Heart right ventricle (tissue), 16 donors: Measurements from ENCODE around the gene TMEM200C. TPM values are rescaled to one million over a fixed set of nuclear protein-coding genes. Genes with fewer than 3 reads are reported as not detected.

ENCODE experiments used
- ATAC-seq, 8 donors: fragments of 200-7000 bp; cut with Tn5 transposase; one replicate each; pipeline ENCODE4 v1.9.1; 2020; ENCODE audit warnings: mild to moderate bottlenecking in 8 of 8, moderate library complexity in 8 of 8, moderate number of reproducible peaks in 1 of 8
- DNase-seq, 2 donors: peaks; one replicate each; pipeline ENCODE4 v3.0.0-alpha.2; 2020
- H3K27ac ChIP-seq, 10 donors: fragments of 200-600 bp; sonication (generic) in 2 of 10; one replicate each; pipeline versions ENCODE4 v1.5.0 to v1.8.0; 2020 to 2022; ENCODE audit warnings: mild to moderate bottlenecking in 3 of 10
- H3K27me3 ChIP-seq, 7 donors: fragments of 200-600 bp; one replicate each; pipeline ENCODE4 v1.8.0; 2021 to 2022; ENCODE audit warnings: mild to moderate bottlenecking in 2 of 7
- H3K36me3 ChIP-seq, 9 donors: fragments of 200-600 bp; sonication (generic) in 1 of 9; one replicate each; pipeline versions ENCODE4 v1.5.0 to v1.8.0; 2020 to 2022; ENCODE audit warnings: mild to moderate bottlenecking in 2 of 9
- H3K4me1 ChIP-seq, 9 donors: fragments of 200-600 bp; sonication (generic) in 1 of 9; one replicate each; pipeline versions ENCODE4 v1.5.0 to v1.8.0; 2020 to 2022; ENCODE audit warnings: mild to moderate bottlenecking in 4 of 9
- H3K4me3 ChIP-seq, 10 donors: fragments of 200-600 bp; sonication (generic) in 2 of 10; one replicate each; pipeline versions ENCODE4 v1.5.0 to v1.8.0; 2020 to 2022; ENCODE audit warnings: mild to moderate bottlenecking in 7 of 10, moderate library complexity in 2 of 10
- H3K9me3 ChIP-seq, 11 donors: fragments of 200-600 bp in 10 of 11; sonication (generic) in 2 of 11; one replicate each; pipeline versions ENCODE4 v1.5.0 to v1.8.0; 2013 to 2022; ENCODE audit warnings: mild to moderate bottlenecking in 2 of 11, control low read depth in 1 of 11, moderate library complexity in 1 of 11
- CTCF ChIP-seq, 9 donors: fragments of 200-600 bp; sonication (generic) in 2 of 9; IDR thresholded peaks; one replicate each; pipeline versions ENCODE4 v1.5.0 to v1.8.0; 2021 to 2022; ENCODE audit warnings: antibody characterized with exemption in 9 of 9, mild to moderate bottlenecking in 5 of 9, moderate library complexity in 1 of 9
- WGBS, 2 donors: extraction: QIAGEN DNeasy Blood & Tissue Kit; methylation state at CpG; one replicate each; pipeline ENCODE4 v1.1.7; 2013; ENCODE audit warnings: inconsistent platforms in 1 of 2; 5-methylcytosine and 5-hydroxymethylcytosine counted together
- intact Hi-C, 10 donors: fragments of 100-400 bp; cut with DNase I; formaldehyde crosslinking; loops; one replicate each; pipeline versions ENCODE4 v1.11.1 to v1.14.2; 2022
- polyA plus RNA-seq, 2 donors: library from polyadenylated mRNA; stranded (reverse); fragments of 200-250 nt; gene quantifications; one replicate each; pipeline ENCODE4 v1.2.3, GENCODE V29; 2013
- total RNA-seq, 10 donors: library from RNA; stranded (reverse); fragmentation: NEBNext Ultra II Directional in 3 of 10; extraction: Animal tissue kit (Norgen Biotek cat#: 25700) in 3 of 10; gene quantifications; one replicate each; pipeline versions ENCODE4 v1.2.1 to v1.2.4, GENCODE V29; 2021 to 2023
- donor health status: Arrhythmogenic right ventricular cardiomyopathy.
- donor health status: ischemic (EF 13 %, LVEDD 7.1; RV severe dilation, severe dysfunction).
- donor health status: healthy with polysubstance abuse.
- donor health status: DM: no; HTN: yes; CAD: no.
- donor health status: DM: no; HTN: no; CAD: no.
- donor health status: ischemic (EF 25% LVEDD 6.9; RV normal size, moderate dysfunction).
- donor health status: ischemic (EF 25% LVEDD 5.7; RV mildly dilated, moderate dysfunction).
- donor health status: healthy.
- donor health status: DM: yes; HTN: yes; CAD: no.
- donor health status: Ischemic cardiomyopathy.
- donor health status: ischemic (EF 35%, LVEDD 5.7; RV mildly dilated, moderate dysfunction).
- donor health status: nonischemic (EF 11% LVEDD 7.7; RV severe dilation, severe dysfunction).
- donor health status: DM: yes; HTN: yes; CAD: no.
- donor health status: PGD.
- donor health status: ischemic (EF 29% LVEDD 5.4; RV normal size, mild dysfunction).
- donor health status: nonischemic (EF 23%, LVEDD 6.1; RV moderate dilation, normal function).

Gene TMEM200C
- total and polyA plus RNA-seq, 12 donors: 0.04 to 1.7 (median 0.33) TPM

GRCh38 chr18:5876891-5877290 is 18.4 kb downstream of the TMEM200C start:
- no peak for ATAC-seq
- no peak for TF ChIP-seq CTCF (IDR thresholded peaks at IDR 0.05)
- H3K36me3 ChIP-seq: no peaks in the 10 kb centered on the region
- no peak overlapping the region for H3K4me3 ChIP-seq
- H3K27me3 ChIP-seq: peaks cover 0 to 57% (median 25%) of the 10 kb centered on the region in 7 donors
- no peaks in the 10 kb centered on the region for H3K4me1 ChIP-seq
- no peak for DNase-seq
- no peaks in the 10 kb centered on the region for H3K9me3 ChIP-seq
- no peak overlapping the region for H3K27ac ChIP-seq
- intact Hi-C loops: loop anchor here in 8 of 10 donors (5.0 to 10.0 kb wide), 10 partner anchors 340 to 1298 kb away; no protein-coding TSS in a partner anchor

DNA sequence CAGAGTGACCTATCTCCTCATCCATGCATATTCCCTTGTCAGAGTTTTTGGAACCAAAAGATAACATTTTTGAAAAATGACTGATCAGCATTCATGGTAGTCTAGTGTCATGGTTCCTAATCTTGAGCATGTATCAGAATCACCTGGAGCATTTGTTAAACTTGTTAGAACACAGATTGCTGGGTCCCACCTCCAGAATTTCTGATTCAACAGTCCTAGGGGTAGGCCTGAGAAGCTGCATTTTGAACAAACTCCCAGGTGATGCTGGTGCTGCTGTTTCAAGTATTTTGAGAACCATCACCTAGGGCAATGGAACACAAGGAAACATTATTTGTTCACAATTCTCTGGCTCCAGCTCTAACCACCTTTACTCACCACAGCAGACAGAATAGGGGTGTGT is 21.0 kb downstream of the TMEM200C start:
- no peaks in the 10 kb centered on the region for H3K36me3 ChIP-seq

DNA sequence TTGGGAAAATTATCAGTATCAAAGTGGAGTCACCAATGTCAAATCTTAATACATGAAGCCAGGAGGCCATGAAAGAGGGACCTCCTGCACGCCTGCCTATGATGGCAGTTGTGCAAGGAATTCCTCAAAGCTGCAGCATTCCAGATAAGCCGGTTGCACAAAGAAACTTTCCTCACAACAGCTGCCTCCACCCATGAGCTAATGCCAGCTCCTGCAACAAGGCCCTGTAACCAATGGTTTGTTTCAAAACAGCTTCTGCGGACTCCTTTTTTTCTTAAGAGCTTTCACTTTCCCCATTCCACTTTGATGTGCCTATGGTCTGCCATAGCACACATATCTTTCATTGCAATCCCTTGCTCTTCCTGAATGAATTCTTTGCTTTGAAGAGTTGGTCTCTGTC is 22.4 kb downstream of the TMEM200C start:
- no peak for DNase-seq
- intact Hi-C loops: loop anchor here in 5 of 10 donors (5.0 to 10.0 kb wide), 6 partner anchors 352 to 1302 kb away; no protein-coding TSS in a partner anchor
- Histone ChIP-seq H3K27me3 (peaks cover 0 to 50% (median 17%) of the 10 kb centered on the region in 7 donors), H3K4me3 (no peak overlapping the region), H3K9me3 (no peaks in the 10 kb centered on the region), H3K27ac (no peak overlapping the region), H3K36me3 (no peaks in the 10 kb centered on the region), H3K4me1 (no peaks in the 10 kb centered on the region)
- WGBS, 2 donors: 50 to 51% methylated on average over 3 of the region's 3 CpGs
- no peak for TF ChIP-seq CTCF (IDR thresholded peaks at IDR 0.05)
- no peak for ATAC-seq

More for the DNA sequence above, 21.0 kb downstream of the TMEM200C start:
- Histone ChIP-seq H3K4me3 (no peak overlapping the region), H3K9me3 (no peaks in the 10 kb centered on the region), H3K27me3 (peaks cover 0 to 61% (median 20%) of the 10 kb centered on the region in 7 donors), H3K4me1 (no peaks in the 10 kb centered on the region), H3K27ac (no peak overlapping the region)
- DNase-seq: no peak
- no peak for ATAC-seq
- no peak for TF ChIP-seq CTCF (IDR thresholded peaks at IDR 0.05)
- intact Hi-C loops: loop anchor here in 6 of 10 donors (2.0 to 10.0 kb wide), 7 partner anchors 344 to 1300 kb away; no protein-coding TSS in a partner anchor

- intact Hi-C loops: loop anchor here in 5 of 10 donors (5.0 to 10.0 kb wide), 6 partner anchors 353 to 1303 kb away; no protein-coding TSS in a partner anchor
- Histone ChIP-seq H3K9me3 (no peaks in the 10 kb centered on the region), H3K36me3 (no peaks in the 10 kb centered on the region), H3K4me1 (no peaks in the 10 kb centered on the region), H3K27me3 (peaks cover 0 to 37% (median 9%) of the 10 kb centered on the region in 7 donors), H3K4me3 (no peak overlapping the region), H3K27ac (no peak overlapping the region)
- DNase-seq: no peak
- no peak for TF ChIP-seq CTCF (IDR thresholded peaks at IDR 0.05)
- ATAC-seq: no peak
- 22 to 39% methylated on average over 1 of the region's 1 CpG for WGBS, 2 donors
These were observed 23.9 kb downstream of the TMEM200C start for GRCh38 chr18:5871426-5871825.
